Gastroesophageal sphincter (tissue), 4 donors: ENCODE data around the gene LRRC26. TPM values are rescaled to one million over a fixed set of nuclear protein-coding genes. Genes with fewer than 3 reads are reported as not detected.

Experiments used
- ATAC-seq: fragments of 150-250 bp; one replicate; pipeline ENCODE4 v1.9.1; 2016; ENCODE audit warnings: mild to moderate bottlenecking, moderate library complexity
- H3K27ac ChIP-seq, 4 donors: fragments of 200-600 bp; sonication (generic) in 3 of 4; 1 replicate in 3 of 4; 2 replicates in 1 of 4; pipeline ENCODE4 v1.5.1; 2016 to 2019
- H3K27me3 ChIP-seq: fragments of 200-600 bp; sonication (generic); one replicate; pipeline ENCODE4 v1.5.1; 2019
- H3K36me3 ChIP-seq, 2 donors: fragments of 200-600 bp; sonication (generic); one replicate each; pipeline ENCODE4 v1.5.1; 2019; ENCODE audit warnings: control low read depth in 1 of 2
- H3K4me1 ChIP-seq, 3 donors: fragments of 200-600 bp; sonication (generic); 1 replicate in 2 of 3; 2 replicates in 1 of 3; pipeline ENCODE4 v1.5.1; 2016 to 2019; ENCODE audit warnings: control low read depth in 2 of 3
- H3K4me3 ChIP-seq, 2 donors: fragments of 200-600 bp; sonication (generic); one replicate each; pipeline ENCODE4 v1.5.1; 2019; ENCODE audit warnings: mild to moderate bottlenecking in 1 of 2, moderate library complexity in 1 of 2
- H3K9me3 ChIP-seq, 3 donors: fragments of 200-600 bp; sonication (generic); one replicate each; pipeline ENCODE4 v1.5.1; 2017 to 2019; ENCODE audit warnings: control low read depth in 2 of 3
- EP300 ChIP-seq: sonication (generic); formaldehyde crosslinking; IDR thresholded peaks from one replicate; pipeline ENCODE4 v1.6.1; 2017; ENCODE audit warnings: antibody characterized with exemption, mild to moderate bottlenecking
- POLR2A ChIP-seq, 2 donors: fragments of 450-650 bp; IDR thresholded peaks; one replicate each; pipeline ENCODE4 v1.6.1; 2017; ENCODE audit warnings: antibody characterized with exemption in 2 of 2, mild to moderate bottlenecking in 2 of 2, moderate library complexity in 1 of 2
- POLR2AphosphoS5 ChIP-seq: sonication (generic); formaldehyde crosslinking; IDR thresholded peaks from one replicate; pipeline ENCODE4 v1.6.1; 2017; ENCODE audit warnings: antibody characterized with exemption
- WGBS, 2 donors: methylation state at CpG; one replicate each; pipeline ENCODE4 v1.1.5; 2018; ENCODE audit warnings: low coverage in 1 of 2; 5-methylcytosine and 5-hydroxymethylcytosine counted together
- total RNA-seq, 4 donors: library from RNA; depleted of rRNA; stranded (reverse); fragments of >200 nt; gene quantifications; one replicate each; pipeline ENCODE4 v1.1.0, GENCODE V29; 2016
- TF ChIP-seq, protein P1 (sequence below), 4 experiments: fragments of 200-600 bp in 2 of 4; fragments of 450-650 bp in 2 of 4; sonication (generic) in 1 of 4; IDR thresholded peaks; one replicate each; pipeline ENCODE4 v1.5.1; 2017 to 2019; ENCODE audit warnings: antibody characterized with exemption in 4 of 4, mild to moderate bottlenecking in 2 of 4, moderate library complexity in 2 of 4

LRRC26 gene
- total RNA-seq, 4 donors from 2014 or later: 7.7 TPM; not detected in 3

DNA sequence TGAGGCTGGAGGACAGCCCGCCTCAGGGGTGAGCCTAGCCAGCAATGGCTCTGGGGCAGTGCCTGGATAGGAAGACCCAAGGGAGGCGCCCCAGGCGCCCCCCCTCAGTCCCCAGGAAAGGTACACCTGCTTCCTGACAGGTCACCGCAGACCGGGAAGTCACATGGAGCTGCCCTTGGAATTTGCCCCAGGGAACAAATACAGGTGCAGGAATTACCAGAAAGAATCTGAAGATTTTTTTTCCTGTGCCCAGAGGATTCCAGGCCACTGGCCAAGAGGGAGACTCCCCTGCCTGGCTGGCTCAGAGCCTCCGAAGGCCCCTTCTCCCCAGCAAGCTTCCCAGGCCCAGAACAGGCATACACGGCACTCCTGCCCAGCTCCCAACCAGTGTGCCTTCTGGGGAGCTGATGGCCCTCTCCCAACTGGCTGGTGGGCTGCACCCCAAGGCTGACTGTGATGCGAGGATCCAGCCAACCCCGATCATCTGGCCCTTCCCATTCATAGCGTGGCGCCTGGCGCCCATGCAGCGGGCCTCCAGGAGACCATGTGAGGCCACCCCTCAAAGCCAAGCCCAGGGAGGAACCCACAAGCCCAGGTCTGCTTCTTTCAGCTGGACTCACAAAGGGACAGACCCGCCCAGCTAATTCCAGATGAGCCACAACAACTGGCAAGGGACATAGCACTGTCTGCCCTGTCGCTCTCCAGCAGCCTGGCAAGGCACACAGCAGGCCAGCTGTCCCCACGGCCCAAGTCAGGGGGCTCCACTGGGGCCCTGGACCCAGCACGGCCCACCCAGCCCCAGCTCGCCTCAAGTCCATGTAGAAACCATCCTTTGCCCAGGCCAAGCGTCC lies 28.4 kb upstream of the LRRC26 start:
- no peaks in the 10 kb centered on the region for H3K36me3 ChIP-seq
- H3K27me3 ChIP-seq: no peaks in the 10 kb centered on the region
- ATAC-seq: no peak
- TF ChIP-seq POLR2A (IDR thresholded peaks at IDR 0.05) (no peak), EP300 (no peak), POLR2AphosphoS5 (no peak)
- TF ChIP-seq, protein P1, sequence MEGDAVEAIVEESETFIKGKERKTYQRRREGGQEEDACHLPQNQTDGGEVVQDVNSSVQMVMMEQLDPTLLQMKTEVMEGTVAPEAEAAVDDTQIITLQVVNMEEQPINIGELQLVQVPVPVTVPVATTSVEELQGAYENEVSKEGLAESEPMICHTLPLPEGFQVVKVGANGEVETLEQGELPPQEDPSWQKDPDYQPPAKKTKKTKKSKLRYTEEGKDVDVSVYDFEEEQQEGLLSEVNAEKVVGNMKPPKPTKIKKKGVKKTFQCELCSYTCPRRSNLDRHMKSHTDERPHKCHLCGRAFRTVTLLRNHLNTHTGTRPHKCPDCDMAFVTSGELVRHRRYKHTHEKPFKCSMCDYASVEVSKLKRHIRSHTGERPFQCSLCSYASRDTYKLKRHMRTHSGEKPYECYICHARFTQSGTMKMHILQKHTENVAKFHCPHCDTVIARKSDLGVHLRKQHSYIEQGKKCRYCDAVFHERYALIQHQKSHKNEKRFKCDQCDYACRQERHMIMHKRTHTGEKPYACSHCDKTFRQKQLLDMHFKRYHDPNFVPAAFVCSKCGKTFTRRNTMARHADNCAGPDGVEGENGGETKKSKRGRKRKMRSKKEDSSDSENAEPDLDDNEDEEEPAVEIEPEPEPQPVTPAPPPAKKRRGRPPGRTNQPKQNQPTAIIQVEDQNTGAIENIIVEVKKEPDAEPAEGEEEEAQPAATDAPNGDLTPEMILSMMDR (IDR thresholded peaks at IDR 0.05): no peak
- no peaks in the 10 kb centered on the region for H3K9me3 ChIP-seq
- H3K4me3 ChIP-seq: no peak overlapping the region
- 100% methylated on average over 2 of the region's 19 CpGs; no CpG with 5 or more reads in 1 of the 2 donors for WGBS, 2 donors
- H3K4me1 ChIP-seq: peaks cover 0 to 82% (median 26%) of the 10 kb centered on the region in 3 donors
- no peak overlapping the region for H3K27ac ChIP-seq

DNA sequence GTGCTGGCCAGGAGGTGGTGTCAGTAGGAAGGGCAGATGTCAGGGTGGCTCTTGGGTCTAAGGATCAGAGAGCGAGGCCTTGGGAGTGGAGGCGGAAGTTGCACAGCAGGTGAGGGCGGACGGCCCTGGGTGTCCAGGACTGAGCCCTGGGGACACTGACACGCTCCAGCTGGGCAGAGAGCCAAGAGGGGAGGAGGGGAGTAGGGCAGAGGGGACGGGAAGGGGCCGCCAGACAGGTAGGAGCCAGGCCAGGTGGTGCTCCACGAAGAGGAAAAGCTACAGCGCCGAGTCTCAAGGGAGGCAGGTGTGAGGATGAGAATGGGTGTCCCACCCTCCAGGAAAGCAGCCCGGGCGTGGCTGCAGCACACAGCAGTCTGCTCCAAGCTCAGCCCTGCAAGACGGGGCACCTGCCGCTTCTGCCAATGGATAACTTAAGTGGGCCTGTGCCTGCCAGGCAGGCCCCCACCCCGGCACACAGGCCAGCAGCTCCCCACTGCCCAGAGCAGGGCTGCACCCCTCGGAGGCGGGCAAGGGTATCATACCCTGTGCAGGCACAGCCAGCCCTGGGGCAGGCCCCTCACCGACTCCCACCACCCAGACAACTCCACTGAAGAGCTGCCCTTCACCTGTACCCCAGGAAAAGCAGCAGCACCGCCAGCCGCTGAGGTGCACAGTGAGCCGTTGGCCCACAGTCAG lies 25.8 kb upstream of the LRRC26 start:
- no peak for TF ChIP-seq POLR2A (IDR thresholded peaks at IDR 0.05)
- TF ChIP-seq, protein P1 (IDR thresholded peaks at IDR 0.05): no peak
- no peak for TF ChIP-seq EP300
- no peak for TF ChIP-seq POLR2AphosphoS5

DNA sequence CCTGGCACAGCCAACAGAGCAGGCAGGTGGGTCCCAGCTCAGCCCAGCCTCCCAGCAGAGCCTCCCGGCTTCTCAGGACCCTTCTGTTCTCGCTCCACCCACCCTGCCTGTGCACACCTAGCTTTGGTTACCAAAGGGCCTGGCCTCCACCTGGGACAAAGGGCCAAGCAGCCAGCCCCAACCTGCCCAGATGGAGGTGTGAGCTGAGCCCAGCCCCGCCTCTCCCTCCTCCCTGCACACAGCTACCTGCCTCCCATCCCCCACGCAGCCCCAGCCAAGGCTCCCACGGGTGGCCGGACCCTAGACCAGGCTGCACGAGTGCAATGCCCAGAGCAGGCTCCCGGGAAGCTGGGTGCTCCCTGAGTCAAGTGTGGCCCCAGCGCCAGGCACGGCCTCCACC lies 25.1 kb upstream of the LRRC26 start:
- no peak for ATAC-seq
- no CpG with 5 or more reads among the region's 10 CpGs for WGBS, 2 donors
- H3K4me1 ChIP-seq: peaks cover 0 to 81% (median 22%) of the 10 kb centered on the region in 3 donors
- H3K27ac ChIP-seq: no peak overlapping the region
- H3K27me3 ChIP-seq: no peaks in the 10 kb centered on the region
- H3K9me3 ChIP-seq: no peaks in the 10 kb centered on the region
- no peak overlapping the region for H3K4me3 ChIP-seq
- peaks cover 0 to 24% of the 10 kb centered on the region in 2 donors for H3K36me3 ChIP-seq
- TF ChIP-seq POLR2AphosphoS5 (no peak), EP300 (no peak), POLR2A (IDR thresholded peaks at IDR 0.05) (no peak)
- TF ChIP-seq, protein P1 (IDR thresholded peaks at IDR 0.05): no peak

More for the DNA sequence above, 25.8 kb upstream of the LRRC26 start:
- ATAC-seq: no peak
- H3K27me3 ChIP-seq: no peaks in the 10 kb centered on the region
- 92% methylated on average over 2 of the region's 21 CpGs; no CpG with 5 or more reads in 1 of the 2 donors for WGBS, 2 donors
- no peak overlapping the region for H3K4me3 ChIP-seq
- no peaks in the 10 kb centered on the region for H3K9me3 ChIP-seq
- H3K36me3 ChIP-seq: peaks cover 0 to 16% of the 10 kb centered on the region in 2 donors
- H3K4me1 ChIP-seq: peaks cover 0 to 73% (median 17%) of the 10 kb centered on the region in 3 donors
- no peak overlapping the region for H3K27ac ChIP-seq

DNA sequence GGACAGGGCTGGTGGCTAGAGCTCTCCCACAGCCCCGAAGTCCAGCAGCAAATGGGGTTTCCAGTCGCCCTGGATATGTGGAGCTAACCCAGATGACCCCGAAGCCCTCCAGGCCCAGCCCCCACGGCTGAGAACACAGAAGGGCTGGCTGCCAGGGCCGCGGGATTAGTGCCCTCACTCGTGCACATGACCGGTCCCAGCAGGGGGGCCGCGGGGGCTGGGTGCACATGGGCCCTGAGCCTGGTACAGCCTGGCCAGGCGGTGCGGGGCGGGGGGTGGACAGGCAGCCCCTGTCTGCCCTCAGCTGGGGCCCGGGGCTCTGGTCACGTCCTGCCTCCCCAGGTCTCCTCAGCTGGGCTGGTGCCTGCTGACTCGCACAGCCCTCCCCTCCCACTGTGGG lies 24.5 kb upstream of the LRRC26 start:
- Histone ChIP-seq H3K27ac (no peak overlapping the region), H3K36me3 (peaks cover 0 to 26% of the 10 kb centered on the region in 2 donors), H3K27me3 (no peaks in the 10 kb centered on the region), H3K4me1 (peaks cover 5 to 81% (median 23%) of the 10 kb centered on the region in 3 donors), H3K9me3 (no peaks in the 10 kb centered on the region), H3K4me3 (no peak overlapping the region)
- no CpG with 5 or more reads among the region's 16 CpGs for WGBS, 2 donors
- TF ChIP-seq, protein P1 (IDR thresholded peaks at IDR 0.05): no peak
- TF ChIP-seq EP300 (no peak), POLR2AphosphoS5 (no peak), POLR2A (IDR thresholded peaks at IDR 0.05) (no peak)
- no peak for ATAC-seq
